Measurements from ENCODE around the gene MTMR3.
"Not testable (repeated sequence)": the region's sequence is repeated elsewhere in the genome, so short reads cannot be mapped to it uniquely, and the experiment has no call there.

MTMR3 gene

DNA sequence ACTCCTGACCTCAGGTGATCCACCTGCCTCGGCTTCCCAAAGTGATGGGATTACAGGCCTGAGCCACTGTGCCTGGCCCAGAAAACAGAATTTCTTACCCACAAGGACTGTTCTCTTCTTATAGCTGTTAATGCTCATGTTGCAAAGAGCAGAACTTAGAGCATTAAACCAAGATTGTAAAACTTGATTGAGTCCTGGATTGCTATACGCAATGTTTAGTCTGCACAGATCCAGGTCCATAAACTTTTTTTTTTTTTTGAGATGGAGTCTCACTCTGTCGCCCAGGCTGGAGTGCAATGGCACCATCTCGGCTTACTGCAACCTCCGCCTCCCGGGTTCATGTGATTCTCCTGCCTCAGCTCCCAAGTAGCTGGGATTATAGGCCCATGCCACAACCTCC is 178.1 kb downstream of the MTMR3 start:
- not testable (repeated sequence) for DNase-seq

DNA sequence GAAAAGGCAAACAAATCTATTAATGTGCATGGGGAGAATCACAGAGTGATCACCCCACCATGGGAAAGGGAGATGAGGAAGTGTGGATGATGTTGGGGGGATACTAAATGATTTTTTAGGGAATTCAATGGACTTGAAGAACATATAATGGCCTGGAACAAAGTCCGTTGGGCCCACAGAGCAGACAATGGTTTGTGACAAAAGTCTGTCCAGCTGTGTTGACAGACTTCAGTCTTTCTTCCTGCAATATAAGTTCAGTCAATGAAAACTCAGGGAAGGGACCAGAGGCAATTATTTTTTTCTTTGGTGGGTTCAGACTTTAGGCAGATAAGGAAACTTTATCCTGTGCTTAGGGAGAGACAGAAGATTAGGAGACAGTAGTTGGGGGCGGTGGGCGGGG is 179.3 kb downstream of the MTMR3 start:
- DNase-seq: no peak

DNA sequence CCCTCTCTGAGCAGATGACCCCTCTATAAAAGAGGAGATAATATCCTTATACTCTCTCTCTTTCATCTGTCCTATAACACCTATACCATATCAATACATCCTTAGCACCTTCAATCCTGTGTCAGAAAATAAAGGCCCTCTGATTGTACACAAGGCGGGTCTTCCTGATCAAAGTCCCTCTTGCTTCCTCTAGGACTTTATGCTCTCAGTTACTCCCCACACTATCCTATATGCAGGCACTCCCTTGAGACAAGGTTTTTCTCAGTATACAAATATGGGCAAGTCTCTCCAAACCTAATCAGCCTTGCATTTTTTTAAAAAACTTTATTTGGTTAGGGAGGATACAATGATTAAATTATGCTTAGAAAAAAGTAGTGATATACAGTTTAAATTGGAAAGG is 180.0 kb downstream of the MTMR3 start:
- no peak for DNase-seq

DNA sequence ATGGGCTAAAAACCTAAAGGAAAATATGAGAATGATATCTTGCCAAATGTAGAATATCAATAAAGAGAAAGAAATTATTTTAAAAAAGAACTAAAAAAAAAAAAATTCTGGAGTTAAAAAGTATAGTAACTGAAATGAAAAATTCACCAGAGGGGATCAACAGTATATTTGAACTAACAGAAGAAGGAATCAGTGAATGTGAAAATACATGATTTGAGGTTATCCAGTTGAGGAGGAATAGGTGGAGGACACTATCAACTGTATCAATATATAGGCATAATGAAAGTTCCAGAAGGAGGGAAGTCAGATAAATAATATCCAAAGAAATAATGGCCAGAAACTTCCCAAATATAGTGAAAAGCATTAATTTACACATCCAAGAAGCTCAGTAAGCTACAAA is 181.2 kb downstream of the MTMR3 start:
- DNase-seq: no peak

DNA sequence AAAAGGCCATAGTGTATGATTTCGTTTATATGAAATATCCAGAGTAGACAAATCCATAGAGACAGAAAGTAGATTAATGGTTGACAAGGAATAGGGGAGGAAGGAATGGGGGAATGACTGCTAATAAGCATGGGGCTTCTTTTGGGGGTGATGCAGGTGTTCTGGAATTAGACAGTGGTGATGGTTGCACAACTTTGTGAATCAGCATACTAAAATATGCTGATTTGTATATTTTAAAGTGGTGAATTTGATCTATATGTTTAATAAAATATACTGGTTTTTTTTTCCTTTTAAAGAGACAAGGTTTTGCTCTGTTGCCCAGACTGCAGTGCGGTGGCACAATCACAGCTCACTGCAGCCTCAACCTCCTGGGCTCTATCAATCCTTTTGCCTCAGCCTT is 190.8 kb downstream of the MTMR3 start:
- no peak for DNase-seq

DNA sequence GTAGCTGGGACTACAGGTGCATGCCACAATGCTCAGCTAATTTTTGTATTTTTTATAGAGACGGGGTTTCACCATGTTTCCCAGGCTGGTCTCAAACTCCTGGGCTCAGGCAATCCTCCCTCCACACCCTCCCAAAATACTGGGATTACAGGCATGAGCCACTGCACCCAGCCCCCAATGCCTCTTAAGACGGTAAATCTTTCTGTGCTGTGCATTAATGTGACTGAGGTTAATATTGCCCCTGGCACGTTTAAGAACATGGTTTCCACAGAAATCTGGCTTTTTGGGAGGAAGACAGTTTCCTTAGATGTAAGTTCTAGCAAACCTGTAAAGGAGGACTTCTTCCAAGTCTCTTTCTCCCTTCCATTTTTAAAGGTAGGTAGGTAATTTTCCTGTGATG is 191.2 kb downstream of the MTMR3 start:
- DNase-seq: no peak

DNA sequence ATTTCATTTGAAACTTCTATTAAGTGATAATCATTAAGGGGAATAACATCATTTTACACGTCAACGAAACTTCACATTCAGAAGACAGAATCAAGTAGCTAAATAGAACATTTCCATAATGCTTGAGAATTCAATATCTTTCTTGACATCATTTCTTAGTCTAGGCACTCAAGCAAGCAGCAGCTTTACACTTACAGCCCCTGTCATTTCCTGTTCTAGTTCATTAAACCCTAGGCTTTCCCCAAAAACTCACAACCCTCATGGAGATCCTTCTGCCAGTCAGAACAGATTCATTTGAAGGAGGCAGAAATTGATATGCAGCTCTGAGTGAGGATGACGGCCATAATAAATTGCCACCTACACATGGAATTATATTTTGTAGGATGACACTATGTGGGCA is 192.0 kb downstream of the MTMR3 start:
- no peak for DNase-seq

DNA sequence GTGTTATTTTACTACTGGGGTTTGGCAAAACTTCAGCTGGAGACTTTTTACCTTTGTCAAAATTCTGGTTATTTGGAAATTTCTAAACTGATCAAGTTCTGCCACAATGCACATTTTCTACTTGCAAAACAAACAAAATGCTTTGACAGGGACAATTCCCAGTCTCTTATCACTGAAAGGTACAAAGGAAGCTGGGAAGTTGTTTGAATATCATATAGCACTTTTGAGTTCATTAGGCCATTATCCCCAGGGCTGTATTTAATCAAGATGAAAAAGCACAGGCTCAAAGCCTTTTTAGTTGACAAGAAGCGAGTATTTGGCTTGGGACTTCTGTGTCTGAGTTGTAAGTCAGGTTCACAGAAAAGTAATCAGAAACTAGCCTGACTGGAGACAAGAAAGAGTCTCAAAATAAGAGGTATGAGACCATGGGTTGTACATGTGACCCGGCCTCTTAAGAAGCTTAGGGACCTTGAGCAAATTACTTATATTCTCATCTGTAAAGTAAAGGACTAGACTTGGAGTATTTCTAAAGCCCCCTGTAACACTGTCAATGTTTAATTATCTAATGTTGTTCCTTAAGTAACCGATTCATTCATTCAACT is 194.4 kb downstream of the MTMR3 start:
- no peak for DNase-seq

DNA sequence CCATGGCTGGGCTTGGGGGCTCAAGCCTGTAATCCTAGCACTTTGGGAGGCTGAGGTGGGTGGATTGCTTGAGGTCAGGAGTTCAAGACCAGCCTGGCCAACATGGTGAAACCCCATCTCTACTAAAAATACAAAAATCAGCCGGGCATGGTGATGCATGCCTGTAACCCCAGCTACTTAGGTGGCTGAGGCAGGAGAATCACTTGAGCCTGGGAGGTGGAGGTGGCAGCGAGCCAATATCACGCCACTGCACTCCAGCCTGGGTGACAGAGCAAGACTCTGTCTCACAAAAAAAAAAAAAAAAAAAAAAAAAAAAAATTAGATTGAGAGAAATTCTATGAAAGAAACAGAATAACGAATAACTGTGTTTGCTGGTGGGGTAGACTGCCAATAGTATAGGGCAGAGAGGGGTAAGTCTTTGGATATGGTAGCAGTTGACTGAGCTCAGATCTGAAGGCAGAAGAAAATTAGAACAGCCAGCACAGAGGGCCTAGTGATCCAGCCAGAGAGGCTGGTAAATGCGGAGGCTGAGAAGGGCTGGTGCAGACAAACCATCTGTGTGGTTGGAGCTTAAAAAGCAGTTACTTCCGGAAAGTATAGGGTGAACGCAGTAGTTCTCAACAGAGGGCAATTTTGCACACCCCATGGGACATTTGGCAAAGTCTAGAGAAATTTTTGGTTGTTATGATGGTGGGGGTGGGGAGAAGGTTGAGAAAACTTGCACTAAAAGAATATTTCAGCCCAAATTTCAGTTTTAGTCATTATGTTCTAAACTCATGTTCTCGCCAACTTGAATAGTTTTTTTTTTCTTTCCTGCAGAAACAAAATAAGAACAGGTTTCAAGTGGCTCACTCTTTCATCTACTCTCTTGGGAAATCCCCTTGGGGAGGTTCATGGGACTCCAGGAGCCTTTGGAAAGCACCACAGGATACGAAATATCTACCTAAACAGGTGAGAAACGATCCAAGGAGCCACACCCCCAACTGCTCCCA is 195.6 kb downstream of the MTMR3 start:
- DNase-seq: peak; percentile 26

DNA sequence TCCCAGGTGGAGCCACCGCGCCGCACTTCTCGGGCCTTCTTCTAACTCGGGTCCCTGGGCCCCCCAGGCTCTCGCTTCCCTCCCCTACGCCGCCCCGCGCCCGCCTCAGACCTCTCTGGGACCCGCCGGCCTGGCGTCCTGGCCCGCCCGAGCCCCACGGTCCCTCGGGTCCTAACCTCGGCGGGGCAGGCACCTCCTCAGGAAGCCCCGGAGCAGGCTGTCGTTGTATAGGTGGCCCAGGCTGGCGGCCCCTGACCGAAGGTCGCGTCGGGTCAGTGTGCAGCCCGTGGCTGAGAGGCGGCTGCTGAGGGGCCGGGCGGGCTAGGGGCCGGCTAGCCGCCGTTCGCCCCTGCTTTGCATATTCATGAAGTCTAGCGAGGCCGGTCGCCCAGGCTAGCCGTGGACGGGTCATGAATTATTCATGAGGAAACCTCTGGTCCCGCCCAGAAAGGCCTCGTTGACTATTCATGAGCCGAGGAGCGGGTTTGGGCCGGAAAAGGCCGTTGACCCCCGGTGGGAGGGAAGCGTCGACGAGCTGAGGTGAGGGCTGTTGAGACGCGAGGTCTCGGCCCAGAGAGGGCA is 197.1 kb downstream of the MTMR3 start, which contains the start of gene HORMAD2:
TSS of gene HORMAD2 (plus strand) at position 513 of the 582 bp plus-strand sequence. CDS start 13,489 bp downstream, outside the sequence.
- no peak for DNase-seq

All from activated naive CD4-positive, alpha-beta T cell treated with Interleukin-2 at 50 U/mL for 16 hours (primary cell).